H9 (cell line): ENCODE data around the gene C17orf50. TPM values are rescaled to one million over a fixed set of nuclear protein-coding genes. Genes with fewer than 3 reads are reported as not detected.

Experiments
- DNase-seq: peaks from one replicate; pipeline ENCODE4 v3.0.0-alpha.2; 2017
- H2AFZ ChIP-seq: one replicate; pipeline ENCODE4 v1.6.1; 2013; ENCODE audit warnings: mild to moderate bottlenecking, low read length, control low read depth, moderate library complexity
- H2AK5ac ChIP-seq: 2 replicates; pipeline ENCODE4 v1.6.1; 2013; ENCODE audit warnings: low read length, control low read depth, mixed read lengths; ENCODE audit not compliant: insufficient read length
- H2BK120ac ChIP-seq: one replicate; pipeline ENCODE4 v1.6.1; 2013; ENCODE audit warnings: low read depth, mild to moderate bottlenecking, low read length, control low read depth, inconsistent platforms; ENCODE audit not compliant: poor library complexity, severe bottlenecking
- H2BK12ac ChIP-seq: 2 replicates; pipeline ENCODE4 v1.6.1; 2013; ENCODE audit warnings: low read length, control low read depth, mixed read lengths, low read depth; ENCODE audit not compliant: insufficient read length
- H2BK15ac ChIP-seq: 2 replicates; pipeline ENCODE4 v1.6.1; 2013; ENCODE audit warnings: low read depth, low read length, control low read depth
- H2BK20ac ChIP-seq: one replicate; pipeline ENCODE4 v1.6.1; 2013; ENCODE audit warnings: low read depth, mild to moderate bottlenecking, low read length, control low read depth, inconsistent platforms; ENCODE audit not compliant: poor library complexity, severe bottlenecking
- H2BK5ac ChIP-seq: 2 replicates; pipeline ENCODE4 v1.6.1; 2013; ENCODE audit warnings: low read length, control low read depth, mixed read lengths; ENCODE audit not compliant: insufficient read length
- H3K14ac ChIP-seq: 2 replicates; pipeline ENCODE4 v1.6.1; 2013; ENCODE audit warnings: low read length, control low read depth; ENCODE audit not compliant: insufficient read depth
- H3K18ac ChIP-seq: 2 replicates; pipeline ENCODE4 v1.6.1; 2013; ENCODE audit warnings: low read depth, mild to moderate bottlenecking, mixed read lengths, low read length, control low read depth; ENCODE audit not compliant: insufficient read length
- H3K23ac ChIP-seq: 2 replicates; pipeline ENCODE4 v1.6.1; 2013; ENCODE audit warnings: low read length, control low read depth, mixed read lengths, low read depth; ENCODE audit not compliant: insufficient read length
- H3K23me2 ChIP-seq: 2 replicates; pipeline ENCODE4 v1.6.1; 2013; ENCODE audit warnings: low read depth, mild to moderate bottlenecking, mixed read lengths, low read length, control low read depth; ENCODE audit not compliant: insufficient read length, poor library complexity, severe bottlenecking
- H3K27ac ChIP-seq: 2 replicates; pipeline ENCODE4 v1.5.1; 2013; ENCODE audit warnings: low read length, control low read depth, mixed read lengths, low read depth; ENCODE audit not compliant: insufficient read length
- H3K27me3 ChIP-seq: 2 replicates; pipeline ENCODE4 v1.6.1; 2013; ENCODE audit warnings: low read length, control low read depth, inconsistent platforms; ENCODE audit not compliant: insufficient read depth
- H3K4ac ChIP-seq: 2 replicates; pipeline ENCODE4 v1.6.1; 2013; ENCODE audit warnings: low read depth, mild to moderate bottlenecking, control low read depth, inconsistent platforms, low read length, moderate library complexity
- H3K4me1 ChIP-seq: 2 replicates; pipeline ENCODE4 v1.6.1; 2013; ENCODE audit warnings: low read length, control low read depth, inconsistent platforms; ENCODE audit not compliant: insufficient read depth
- H3K4me2 ChIP-seq: 2 replicates; pipeline ENCODE4 v1.6.1; 2013; ENCODE audit warnings: low read length, control low read depth, mixed read lengths; ENCODE audit not compliant: insufficient read length, insufficient read depth
- H3K56ac ChIP-seq: 2 replicates; pipeline ENCODE4 v1.6.1; 2013; ENCODE audit warnings: low read depth, mild to moderate bottlenecking, mixed read lengths, low read length, control low read depth; ENCODE audit not compliant: insufficient read length
- H3K79me1 ChIP-seq: 2 replicates; pipeline ENCODE4 v1.6.1; 2013; ENCODE audit warnings: low read depth, mild to moderate bottlenecking, moderate library complexity, low read length, control low read depth, inconsistent platforms; ENCODE audit not compliant: insufficient read depth, poor library complexity, severe bottlenecking
- H3K79me2 ChIP-seq: 2 replicates; pipeline ENCODE4 v1.6.1; 2013; ENCODE audit warnings: low read length, control low read depth, inconsistent platforms; ENCODE audit not compliant: insufficient read depth
- H3K9ac ChIP-seq: 2 replicates; pipeline ENCODE4 v1.6.1; 2013; ENCODE audit warnings: low read length, control low read depth, mixed read lengths; ENCODE audit not compliant: insufficient read length; ENCODE audit errors: extremely low read depth
- H3K9me3 ChIP-seq: one replicate; pipeline ENCODE4 v1.6.1; 2013; ENCODE audit warnings: low read depth, low read length, inconsistent platforms; ENCODE audit not compliant: control insufficient read depth
- H3T11ph ChIP-seq: one replicate; pipeline ENCODE4 v1.6.1; 2013; ENCODE audit warnings: mild to moderate bottlenecking, low read length, control low read depth, inconsistent platforms
- H4K20me1 ChIP-seq: one replicate; pipeline ENCODE4 v1.6.1; 2013; ENCODE audit not compliant: control insufficient read depth, insufficient read length, insufficient read depth
- H4K5ac ChIP-seq: 2 replicates; pipeline ENCODE4 v1.6.1; 2013; ENCODE audit warnings: low read depth, mild to moderate bottlenecking, mixed read lengths, low read length, control low read depth; ENCODE audit not compliant: insufficient read length
- H4K8ac ChIP-seq: replicated peaks from 2 replicates; pipeline ENCODE4 v1.6.1; 2013; ENCODE audit warnings: low read length, control low read depth, mixed read lengths, low read depth; ENCODE audit not compliant: insufficient read length
- H4K91ac ChIP-seq: 2 replicates; pipeline ENCODE4 v1.6.1; 2013; ENCODE audit warnings: low read depth, mild to moderate bottlenecking, moderate library complexity, mixed read lengths, low read length, control low read depth; ENCODE audit not compliant: insufficient read length
- H3K27ac Mint-ChIP-seq, 3 experiments: 2 replicates in 2 of 3; 3 replicates in 1 of 3; pipeline ENCODE4 v1.8.0; 2020 to 2021; ENCODE audit warnings: mixed read lengths in 3 of 3, mild to moderate bottlenecking in 1 of 3, moderate library complexity in 1 of 3
- H3K27me3 Mint-ChIP-seq: 2 replicates; pipeline ENCODE4 v1.8.0; 2021; ENCODE audit warnings: low read depth, mild to moderate bottlenecking, moderate library complexity, mixed read lengths
- H3K36me3 Mint-ChIP-seq, 3 experiments: 2 replicates in 2 of 3; 3 replicates in 1 of 3; pipeline ENCODE4 v1.8.0; 2020 to 2021; ENCODE audit warnings: low read depth in 3 of 3, mixed read lengths in 3 of 3; ENCODE audit not compliant: insufficient read depth in 1 of 3
- H3K4me1 Mint-ChIP-seq, 2 experiments: 2 replicates each; pipeline ENCODE4 v1.8.0; 2020; ENCODE audit warnings: mixed read lengths in 2 of 2
- H3K4me3 Mint-ChIP-seq, 2 experiments: 2 replicates in 1 of 2; 3 replicates in 1 of 2; pipeline ENCODE4 v1.8.0; 2020 to 2021; ENCODE audit warnings: mild to moderate bottlenecking in 2 of 2, mixed read lengths in 2 of 2, moderate library complexity in 1 of 2
- H3K9me3 Mint-ChIP-seq, 2 experiments: 2 replicates in 1 of 2; 3 replicates in 1 of 2; pipeline ENCODE4 v1.8.0; 2020; ENCODE audit warnings: mild to moderate bottlenecking in 2 of 2, mixed read lengths in 2 of 2, moderate library complexity in 1 of 2
- CTCF ChIP-seq: fragments of 200-600 bp; sonication (generic); conservative IDR thresholded peaks from 3 replicates; pipeline ENCODE4 v1.8.0; 2021; ENCODE audit warnings: antibody characterized with exemption, mild to moderate bottlenecking
- whole genome bisulfite sequencing: extraction: QIAGEN DNeasy Blood & Tissue Kit; methylation state at CpG from one replicate; pipeline ENCODE4 v1.1.7; 2013; ENCODE audit warnings: missing lambda C conversion rate, low lambda C conversion rate, mixed read lengths; ENCODE audit not compliant: insufficient read length; ENCODE audit errors: extremely low coverage; 5-methylcytosine and 5-hydroxymethylcytosine counted together
- total RNA-seq: library from RNA; stranded (reverse); gene quantifications from 2 replicates; pipeline ENCODE4 v1.2.1, GENCODE V29; 2021

Gene C17orf50
- total RNA-seq, 1 experiment from 2014 or later = not detected

DNA sequence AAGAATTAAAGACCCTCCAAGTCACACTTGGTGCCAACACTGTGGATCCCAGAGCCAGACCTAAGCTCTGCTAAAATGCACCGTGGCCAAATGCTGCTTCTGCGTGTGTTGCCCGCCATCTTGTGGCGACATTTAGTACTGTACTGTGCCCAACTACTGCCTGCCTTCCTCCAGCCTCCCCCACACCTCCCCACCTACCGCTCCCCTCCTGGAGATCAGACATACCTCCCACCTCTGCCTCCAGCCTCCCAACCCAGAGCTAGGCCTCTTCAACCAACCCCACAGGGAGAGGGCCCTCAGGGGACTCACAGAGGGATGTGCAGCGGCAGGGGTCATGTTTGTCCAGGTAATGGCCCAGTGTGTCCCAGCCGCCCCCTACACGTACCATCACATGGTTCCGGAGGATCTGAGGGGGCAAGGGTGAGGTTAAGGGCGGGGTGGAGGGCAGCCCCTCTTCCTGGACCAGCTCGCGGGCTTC is 13.1 kb upstream of the C17orf50 start:
- peaks cover 7% of the 10 kb centered on the region; the same call in 1 of the 2 replicates for H3K27me3 ChIP-seq
- no peak overlapping the region for H2BK12ac ChIP-seq
- H3K36me3 Mint-ChIP-seq = no peaks in the 10 kb centered on the region
- H3K79me2 ChIP-seq = no peaks in the 10 kb centered on the region
- H3K4me3 Mint-ChIP-seq = no peak overlapping the region
- no CpG with 5 or more reads among the region's 12 CpGs for WGBS
- no peak overlapping the region for H4K8ac ChIP-seq
- H2BK120ac ChIP-seq = no peak overlapping the region
- no peak overlapping the region for H3T11ph ChIP-seq
- H3K56ac ChIP-seq = no peak overlapping the region
- H2BK15ac ChIP-seq = no peak overlapping the region
- H4K20me1 ChIP-seq = no peaks in the 10 kb centered on the region
- H3K27ac Mint-ChIP-seq = no peak overlapping the region
- no peak overlapping the region for H4K91ac ChIP-seq
- H3K23me2 ChIP-seq = no peaks in the 10 kb centered on the region
- H2BK20ac ChIP-seq = no peak overlapping the region
- H3K27me3 Mint-ChIP-seq = peaks cover 48% of the 10 kb centered on the region
- no peaks in the 10 kb centered on the region for H3K79me1 ChIP-seq
- no peaks in the 10 kb centered on the region for H3K4me1 ChIP-seq
- H3K9ac ChIP-seq = no peak overlapping the region
- H2AK5ac ChIP-seq = no peak overlapping the region
- TF ChIP-seq CTCF = peak; percentile 91
- H4K5ac ChIP-seq = no peak overlapping the region
- H2BK5ac ChIP-seq = no peak overlapping the region
- no peak overlapping the region for H3K23ac ChIP-seq
- no peak overlapping the region for H3K14ac ChIP-seq
- no peak overlapping the region for H2AFZ ChIP-seq
- H3K27ac ChIP-seq = no peak overlapping the region
- DNase-seq = peak; percentile 88
- H3K4me2 ChIP-seq = no peak overlapping the region
- no peak overlapping the region for H3K18ac ChIP-seq
- H3K4ac ChIP-seq = no peak overlapping the region
- peaks cover 16 to 27% of the 10 kb centered on the region in 2 experiments for H3K4me1 Mint-ChIP-seq
- H3K9me3 Mint-ChIP-seq = no peaks in the 10 kb centered on the region; a peak in 1 of 5 replicates
- no peaks in the 10 kb centered on the region for H3K9me3 ChIP-seq
